Aorta (tissue), 5 donors: ENCODE measurements around the gene C19orf44. TPM values are rescaled to one million over a fixed set of nuclear protein-coding genes. Genes with fewer than 3 reads are reported as not detected.

Experiments
- ATAC-seq: fragments of 200-7000 bp; cut with Tn5 transposase; one replicate; pipeline ENCODE4 v1.9.1; 2022; ENCODE audit warnings: moderate library complexity; ENCODE audit not compliant: low FRiP score
- DNase-seq, 2 donors: peaks; one replicate each; pipeline ENCODE4 v3.0.0-alpha.2; 2020
- H3K27ac ChIP-seq, 2 donors: one replicate each; pipeline ENCODE4 v1.5.1; 2013; ENCODE audit warnings: low read length in 2 of 2, mild to moderate bottlenecking in 2 of 2, moderate library complexity in 2 of 2, control low read depth in 1 of 2, inconsistent platforms in 1 of 2, low read depth in 1 of 2
- H3K27me3 ChIP-seq, 2 donors: one replicate each; pipeline ENCODE4 v1.6.1; 2013; ENCODE audit warnings: control low read depth in 1 of 2, low read length in 1 of 2, mild to moderate bottlenecking in 1 of 2, moderate library complexity in 1 of 2; ENCODE audit not compliant: insufficient read depth in 2 of 2, control insufficient read depth in 1 of 2
- H3K36me3 ChIP-seq, 2 donors: one replicate each; pipeline ENCODE4 v1.6.1; 2013; ENCODE audit warnings: control low read depth in 1 of 2, low read length in 1 of 2, mild to moderate bottlenecking in 1 of 2; ENCODE audit not compliant: insufficient read depth in 2 of 2, control insufficient read depth in 1 of 2
- H3K4me1 ChIP-seq, 2 donors: one replicate each; pipeline ENCODE4 v1.6.1; 2013; ENCODE audit warnings: low read length in 2 of 2, control low read depth in 1 of 2, mild to moderate bottlenecking in 1 of 2, moderate library complexity in 1 of 2; ENCODE audit not compliant: insufficient read depth in 2 of 2, control insufficient read depth in 1 of 2
- H3K4me3 ChIP-seq, 2 donors: one replicate each; pipeline ENCODE4 v1.5.1; 2013; ENCODE audit warnings: low read length in 2 of 2, control low read depth in 1 of 2, mild to moderate bottlenecking in 1 of 2
- H3K9me3 ChIP-seq: one replicate; pipeline ENCODE4 v1.6.1; 2013; ENCODE audit warnings: mild to moderate bottlenecking, low read length; ENCODE audit not compliant: control insufficient read depth
- WGBS, 2 donors: extraction: QIAGEN DNeasy Blood & Tissue Kit; methylation state at CpG; one replicate each; pipeline ENCODE4 v1.1.7; 2013; 5-methylcytosine and 5-hydroxymethylcytosine counted together
- intact Hi-C, 2 donors: fragments of 100-400 bp; cut with DNase I; formaldehyde crosslinking; loops; one replicate each; pipeline versions ENCODE4 v1.14.2 to v1.15.0; 2022
- polyA plus RNA-seq, 2 donors: library from polyadenylated mRNA; stranded (reverse); fragments of 200-250 nt; gene quantifications; one replicate each; pipeline ENCODE4 v1.2.3, GENCODE V29; 2013
- total RNA-seq, 2 donors: library from RNA; stranded (reverse); fragmentation: NEBNext Ultra II Directional; extraction: Animal tissue kit (Norgen Biotek cat#: 25700); gene quantifications; one replicate each; pipeline ENCODE4 v1.2.1, GENCODE V29; 2021
- donor health status: healthy with polysubstance abuse.
- donor health status: Bipolar disorder and iron deficiency.
- donor health status: DM: no; HTN: no; CAD: no.
- donor health status: DM: no; HTN: no; CAD: no.
- donor health status: DM: yes; HTN: yes; CAD: no.

C19orf44 gene
- total and polyA plus RNA-seq, 4 donors: 1.4 to 8.2 (median 5.0) TPM

DNA sequence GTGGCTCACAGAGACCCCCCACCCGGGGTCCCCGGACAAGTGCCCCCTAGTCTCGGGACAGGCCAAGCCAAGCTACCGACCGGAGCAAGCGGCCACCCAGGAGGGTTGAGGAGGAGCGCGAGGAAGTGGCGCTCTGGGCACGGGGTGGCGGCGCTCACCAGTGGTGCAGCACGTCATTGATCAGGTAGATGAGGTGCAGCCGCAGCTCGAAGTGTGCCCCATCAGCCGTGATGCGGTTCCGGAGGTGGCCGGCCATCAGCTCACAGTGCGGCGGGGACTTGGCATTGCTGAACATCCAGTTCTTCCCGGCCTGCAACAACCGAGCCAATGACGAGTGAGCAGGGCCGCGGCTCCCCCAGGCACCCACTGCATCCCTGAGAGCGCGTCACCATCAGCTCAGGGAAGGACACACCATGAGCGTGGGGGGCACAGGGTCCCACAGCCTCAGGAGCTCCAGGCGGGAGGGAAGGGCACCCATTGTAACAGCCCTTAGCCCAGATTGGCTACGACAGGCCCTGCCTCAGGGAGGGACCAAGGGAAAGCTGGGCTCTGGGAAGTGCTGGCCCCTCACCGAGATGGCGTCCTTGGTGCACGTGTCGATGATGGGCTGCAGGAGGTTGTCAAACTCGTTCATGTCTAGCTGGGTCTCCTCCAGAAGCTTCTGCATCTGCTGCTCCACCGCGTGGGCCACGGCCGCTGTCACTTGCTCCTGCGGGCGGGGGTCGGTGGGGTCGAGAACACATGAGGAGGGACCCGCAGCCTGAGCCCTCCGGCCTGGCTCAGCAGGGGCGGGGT, 36.4 kb downstream of the C19orf44 start:
- intact Hi-C loops: no loop called here
- no peaks in the 10 kb centered on the region for H3K4me1 ChIP-seq
- H3K4me3 ChIP-seq: no peak overlapping the region
- no peak for DNase-seq
- H3K9me3 ChIP-seq: no peaks in the 10 kb centered on the region
- 91 to 92% methylated on average over 46 to 47 of the region's 47 CpGs for WGBS, 2 donors
- H3K36me3 ChIP-seq: peaks cover 4 to 19% of the 10 kb centered on the region in 2 donors
- H3K27me3 ChIP-seq: no peaks in the 10 kb centered on the region
- no peak for ATAC-seq
- H3K27ac ChIP-seq: no peak overlapping the region

DNA sequence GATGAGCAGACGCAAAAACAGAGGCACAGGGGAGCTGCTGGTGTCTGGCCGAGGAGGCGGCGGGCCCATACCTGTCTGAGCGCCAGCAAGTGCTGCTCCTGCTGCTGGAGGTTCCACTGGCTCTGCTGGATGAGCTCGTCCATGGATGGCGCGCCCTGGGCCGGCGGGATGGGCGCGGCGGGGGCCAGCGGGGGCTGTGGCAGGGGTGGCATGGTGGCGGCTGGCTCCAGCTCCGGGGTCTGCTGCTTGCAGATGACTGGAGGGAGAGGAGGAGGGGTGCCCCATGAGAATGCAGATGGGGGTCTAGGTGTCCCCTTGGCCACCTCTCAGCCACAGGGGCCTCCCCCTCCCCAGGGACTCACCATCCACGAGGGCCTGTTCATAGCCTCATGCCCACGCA, 39.2 kb downstream of the C19orf44 start:
- no peak overlapping the region for H3K27ac ChIP-seq
- no peaks in the 10 kb centered on the region for H3K4me1 ChIP-seq
- intact Hi-C loops: no loop called here
- DNase-seq (no peak), ATAC-seq (no peak)
- 92 to 95% methylated on average over 17 to 18 of the region's 18 CpGs for WGBS, 2 donors
- H3K36me3 ChIP-seq: peaks cover 0 to 18% of the 10 kb centered on the region in 2 donors
- no peaks in the 10 kb centered on the region for H3K9me3 ChIP-seq
- H3K4me3 ChIP-seq: no peak overlapping the region
- no peaks in the 10 kb centered on the region for H3K27me3 ChIP-seq

DNA sequence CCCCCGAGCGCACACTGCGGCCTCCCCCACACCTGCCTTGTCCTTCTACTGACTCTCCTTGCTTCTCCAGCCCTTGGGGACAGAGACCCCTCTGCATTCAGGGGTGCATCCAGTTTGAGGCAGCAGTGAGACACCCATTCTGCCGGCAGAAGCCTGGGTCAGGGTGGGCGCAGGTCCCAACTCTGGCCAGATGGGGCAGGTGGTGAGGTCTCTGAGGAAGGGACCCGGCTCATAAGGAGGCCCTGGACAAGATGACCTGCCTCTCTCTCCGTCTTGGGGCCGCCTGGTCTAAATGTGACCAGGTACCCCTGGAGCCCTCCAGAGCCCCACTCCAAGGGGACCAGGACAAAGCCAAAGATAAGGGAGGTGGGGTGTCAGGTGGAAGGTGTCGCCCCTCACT, 39.9 kb downstream of the C19orf44 start:
- Histone ChIP-seq H3K9me3 (no peaks in the 10 kb centered on the region), H3K36me3 (peaks cover 0 to 14% of the 10 kb centered on the region in 2 donors), H3K4me3 (no peak overlapping the region), H3K27ac (no peak overlapping the region), H3K4me1 (peaks cover 0 to 2% of the 10 kb centered on the region in 2 donors), H3K27me3 (no peaks in the 10 kb centered on the region)
- 90 to 91% methylated on average over 9 of the region's 9 CpGs for WGBS, 2 donors
- no peak for DNase-seq
- no peak for ATAC-seq
- intact Hi-C loops: no loop called here

DNA sequence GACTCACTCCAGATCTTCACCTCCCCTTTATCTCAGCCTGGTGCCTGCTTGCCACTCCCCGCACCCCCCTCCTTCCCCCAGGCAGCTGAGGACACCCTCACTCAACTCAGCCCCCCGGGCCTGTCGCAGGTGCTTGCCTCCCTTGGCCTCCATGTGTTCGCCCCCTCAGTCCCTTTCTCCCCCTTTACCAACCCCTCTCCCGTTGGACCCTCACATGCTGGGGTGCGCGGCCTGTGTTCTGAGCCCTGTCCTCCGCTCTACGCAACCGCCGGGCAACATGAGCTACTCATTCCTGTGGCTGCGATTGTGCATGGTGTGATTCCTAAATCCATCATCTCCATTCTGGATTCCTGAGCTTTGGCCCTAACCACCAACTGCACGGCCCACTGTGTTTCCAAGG, 40.9 kb downstream of the C19orf44 start:
- no peak overlapping the region for H3K27ac ChIP-seq
- H3K36me3 ChIP-seq: peaks cover 0 to 7% of the 10 kb centered on the region in 2 donors
- WGBS, 2 donors: 87 to 91% methylated on average over 13 of the region's 13 CpGs
- intact Hi-C loops: no loop called here
- H3K4me3 ChIP-seq: no peak overlapping the region
- H3K4me1 ChIP-seq: peaks cover 0 to 6% of the 10 kb centered on the region in 2 donors
- H3K27me3 ChIP-seq: no peaks in the 10 kb centered on the region
- no peaks in the 10 kb centered on the region for H3K9me3 ChIP-seq
- DNase-seq: no peak
- no peak for ATAC-seq

DNA sequence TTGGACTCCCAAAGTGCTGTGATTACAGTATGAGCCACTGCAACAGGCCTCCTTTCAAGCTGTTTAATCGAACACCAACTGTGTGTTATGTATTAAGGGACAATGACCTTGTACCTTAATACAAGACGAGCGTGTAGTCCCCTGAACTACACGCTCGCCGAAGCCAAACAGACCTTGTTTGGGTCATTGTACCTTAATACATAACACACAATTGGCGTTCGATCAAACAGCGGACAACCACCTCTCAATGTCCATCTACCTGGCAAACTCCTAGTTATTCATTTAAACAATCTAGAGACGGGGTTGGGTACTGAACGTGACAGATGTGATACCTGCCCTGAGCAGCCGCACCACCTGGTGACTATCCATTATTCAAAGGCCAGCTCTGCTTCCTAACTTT, 44.8 kb downstream of the C19orf44 start:
- WGBS, 2 donors: 85 to 86% methylated on average over 12 of the region's 12 CpGs
- DNase-seq: no peak
- no peak for ATAC-seq
- H3K27ac ChIP-seq: no peak overlapping the region
- H3K4me1 ChIP-seq: peaks cover 0 to 6% of the 10 kb centered on the region in 2 donors
- H3K9me3 ChIP-seq: no peaks in the 10 kb centered on the region
- peak overlapping the region in 1 of 2 donors; percentile 80 for H3K4me3 ChIP-seq
- H3K27me3 ChIP-seq: no peaks in the 10 kb centered on the region
- peaks cover 0 to 2% of the 10 kb centered on the region in 2 donors for H3K36me3 ChIP-seq
- intact Hi-C loops: no loop called here

DNA sequence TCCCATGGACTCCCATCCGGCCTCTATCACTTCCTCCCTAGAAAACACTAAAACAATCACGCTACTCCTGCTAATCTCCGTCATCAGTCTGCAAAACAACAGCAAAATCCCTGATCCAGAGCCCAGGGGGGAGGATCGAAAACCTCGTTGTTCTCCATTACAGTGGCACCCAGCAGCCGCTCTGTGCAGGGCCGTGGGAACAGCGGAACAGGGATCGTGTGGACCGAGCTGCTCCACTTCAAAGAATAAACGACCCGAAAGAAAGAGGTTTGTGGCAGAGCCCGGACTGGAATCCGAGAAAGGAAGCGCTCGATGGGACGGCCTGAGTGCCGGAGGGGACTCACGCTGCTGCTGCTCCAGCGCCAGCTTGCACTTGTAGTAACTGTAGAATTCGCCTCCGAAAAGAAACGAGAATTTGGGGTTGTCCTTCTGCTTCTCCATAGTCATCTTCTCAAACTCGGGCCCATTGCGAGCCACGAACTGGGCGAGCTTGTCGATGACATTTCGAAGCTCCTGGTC, 45.4 kb downstream of the C19orf44 start:
- Histone ChIP-seq H3K9me3 (no peaks in the 10 kb centered on the region), H3K27me3 (no peaks in the 10 kb centered on the region), H3K36me3 (peaks cover 0 to 2% of the 10 kb centered on the region in 2 donors), H3K4me1 (peaks cover 0 to 6% of the 10 kb centered on the region in 2 donors), H3K4me3 (peak overlapping the region; percentile 80), H3K27ac (no peak overlapping the region)
- 1% methylated on average over 29 of the region's 29 CpGs for WGBS, 2 donors
- DNase-seq: no peak
- intact Hi-C loops: no loop called here
- ATAC-seq: no peak

DNA sequence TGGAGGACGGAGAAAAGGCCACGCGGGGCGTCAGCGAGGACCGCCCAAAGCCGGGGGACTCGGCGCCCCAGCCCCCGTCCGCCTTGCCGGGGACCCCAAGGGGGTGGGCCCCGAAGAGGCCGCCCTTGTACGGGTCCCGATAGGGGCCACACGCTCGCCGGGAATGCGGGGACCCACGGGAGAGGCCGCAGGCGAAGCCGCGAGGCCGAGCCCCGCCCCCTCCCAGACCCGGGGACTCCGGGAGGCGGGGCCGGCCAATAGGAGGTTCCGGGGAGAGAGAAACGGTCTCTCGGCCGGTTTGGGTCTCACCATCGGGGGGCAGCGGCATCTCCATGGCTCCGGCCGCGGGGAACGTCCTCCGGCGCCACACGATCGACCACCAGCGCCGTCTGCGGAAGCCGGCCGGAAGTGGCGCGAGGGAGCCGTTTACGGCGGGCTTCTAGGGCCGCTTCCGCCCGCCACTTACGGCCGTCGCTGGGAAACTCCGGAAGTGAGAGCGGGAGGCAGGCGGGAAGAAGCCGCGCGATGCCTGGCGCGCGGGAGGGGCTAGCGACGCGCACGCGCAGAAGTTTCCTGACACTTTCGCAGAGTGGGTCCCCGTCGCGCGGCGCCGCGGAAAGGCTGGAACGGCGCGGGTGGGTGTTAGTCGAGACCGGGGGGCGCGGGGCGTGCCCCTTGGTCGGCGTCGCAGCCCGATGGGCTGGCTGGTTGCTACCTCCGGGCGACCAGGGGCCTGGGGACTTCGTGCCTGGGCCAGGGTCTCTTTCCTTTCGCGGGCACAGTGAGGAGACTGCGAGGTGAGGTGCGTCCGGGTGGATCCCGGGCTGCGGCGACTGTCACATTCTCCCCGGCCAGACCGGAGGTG, 46.1 kb downstream of the C19orf44 start, which contains the start of gene CHERP:
TSS of gene CHERP (minus strand) at position 393 of the 865 bp plus-strand sequence. CDS start at position 334, 59 bp downstream.
- WGBS, 2 donors: 0% methylated on average over 96 to 108 of the region's 108 CpGs
- Histone ChIP-seq H3K27me3 (no peaks in the 10 kb centered on the region), H3K36me3 (peaks cover 0 to 2% of the 10 kb centered on the region in 2 donors), H3K4me1 (peaks cover 0 to 6% of the 10 kb centered on the region in 2 donors), H3K4me3 (peak within 1 kb of the TSS; percentile 80 to 90), H3K9me3 (no peaks in the 10 kb centered on the region), H3K27ac (peak within 1 kb of the TSS in 1 of 2 donors; percentile 16)
- ATAC-seq (peak; percentile 98), DNase-seq (peak; percentile 97 to 98)
- intact Hi-C loops: no loop called here

DNA sequence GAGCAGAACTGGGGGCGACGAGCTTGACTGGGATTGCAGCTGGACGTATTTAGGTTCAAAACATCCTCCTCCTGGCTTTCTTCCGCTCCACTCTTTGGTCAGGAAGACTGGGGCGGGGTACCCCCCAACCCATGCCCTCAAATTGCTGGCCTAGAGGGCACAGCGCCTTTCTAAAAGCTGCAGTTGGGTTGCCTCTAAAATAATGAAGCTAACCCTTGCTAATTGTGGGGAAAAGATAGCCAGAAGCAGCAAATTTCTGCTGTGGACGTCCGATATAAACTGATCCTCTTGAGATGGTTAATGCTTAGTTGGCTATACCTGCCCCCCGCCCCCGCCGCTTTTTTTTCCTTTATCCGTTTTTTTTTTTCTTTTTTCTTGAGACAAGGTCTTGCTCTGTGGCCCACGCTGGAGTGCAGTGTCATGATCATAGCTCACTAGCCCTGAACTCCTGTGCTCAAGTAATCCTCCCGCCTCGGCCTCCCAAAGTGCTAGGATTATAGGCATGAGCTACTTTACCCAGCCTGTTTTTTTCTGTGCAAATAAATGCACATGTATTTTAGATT, 46.8 kb downstream of the C19orf44 start:
- intact Hi-C loops: loop anchor here in 1 of 2 donors (1.0 kb wide), 1 partner anchor 28 kb away; no protein-coding TSS in a partner anchor
- 3% methylated on average over 15 of the region's 15 CpGs for WGBS, 2 donors
- peak overlapping the region; percentile 9 to 90 for H3K4me3 ChIP-seq
- H3K36me3 ChIP-seq: no peaks in the 10 kb centered on the region
- no peaks in the 10 kb centered on the region for H3K9me3 ChIP-seq
- ATAC-seq: no peak
- peak overlapping the region in 1 of 2 donors; percentile 6 for H3K27ac ChIP-seq
- no peaks in the 10 kb centered on the region for H3K27me3 ChIP-seq
- no peak for DNase-seq
- H3K4me1 ChIP-seq: peaks cover 0 to 6% of the 10 kb centered on the region in 2 donors
